PC-3 (cell line): ENCODE results near the gene GPR37L1. TPM values are rescaled to one million over a fixed set of nuclear protein-coding genes. Genes with fewer than 3 reads are reported as not detected.
A peak's percentile ranks its signal among the peaks of the same experiment; 100 is the strongest.

Experiments used
- ATAC-seq: fragments of 200-7000 bp; cut with Tn5 transposase; 2 replicates; pipeline ENCODE4 v1.9.1; 2020; ENCODE audit warnings: mild to moderate bottlenecking, moderate library complexity
- BruUV-seq: library from RNA; stranded (reverse); fragments of 400-500 nt; replicated peaks from 2 replicates; lab custom pipeline; 2021; lab: Mats Ljungman, UMichigan
- CTCF ChIA-PET: fragments of 300-600 bp; sonication (Branson Sonifier 250); formaldehyde crosslinking; loops from one replicate; lab custom pipeline; 2022; ENCODE audit warnings: antibody characterized with exemption; lab: Charles Lee
- POLR2A ChIA-PET: fragments of 300-600 bp; sonication (Branson Sonifier 250); formaldehyde crosslinking; loops from one replicate; lab custom pipeline; 2022; ENCODE audit warnings: antibody characterized with exemption; ENCODE audit not compliant: unreplicated experiment; lab: Charles Lee
- DNase-seq: peaks from one replicate; pipeline ENCODE4 v3.0.0-alpha.2; 2015
- H2AFZ ChIP-seq: fragments of 300-600 bp; sonication (generic); 2 replicates; pipeline ENCODE4 v1.6.0; 2016; ENCODE audit warnings: antibody characterized with exemption, low read length
- H3F3A ChIP-seq: fragments of 300-600 bp; sonication (generic); one replicate; pipeline ENCODE4 v1.6.0; 2017; ENCODE audit warnings: antibody characterized with exemption, low read length, control low read depth, mild to moderate bottlenecking; ENCODE audit not compliant: unreplicated experiment
- H3K27ac ChIP-seq: fragments of 300-600 bp; sonication (generic); 2 replicates; pipeline ENCODE4 v1.5.1; 2016; ENCODE audit warnings: mild to moderate bottlenecking, low read length
- H3K27me3 ChIP-seq: fragments of 300-600 bp; sonication (generic); 2 replicates; pipeline ENCODE4 v1.6.1; 2016; ENCODE audit warnings: low read length, mixed read lengths
- H3K36me3 ChIP-seq: fragments of 300-600 bp; sonication (generic); 2 replicates; pipeline ENCODE4 v1.6.1; 2016; ENCODE audit warnings: low read depth, mixed run types, low read length, mixed read lengths
- H3K4me1 ChIP-seq: fragments of 300-600 bp; sonication (generic); 2 replicates; pipeline ENCODE4 v1.5.1; 2016; ENCODE audit warnings: low read length; ENCODE audit not compliant: insufficient read depth
- H3K4me2 ChIP-seq: fragments of 300-600 bp; sonication (generic); 2 replicates; pipeline ENCODE4 v1.6.0; 2016; ENCODE audit warnings: low read length
- H3K4me3 ChIP-seq: fragments of 300-600 bp; sonication (generic); 2 replicates; pipeline ENCODE4 v1.5.1; 2016; ENCODE audit warnings: mild to moderate bottlenecking, low read length, mixed read lengths
- H3K79me2 ChIP-seq: fragments of 300-600 bp; sonication (generic); 2 replicates; pipeline ENCODE4 v1.6.1; 2017; ENCODE audit warnings: low read length, mixed read lengths
- H3K9ac ChIP-seq: fragments of 300-600 bp; sonication (generic); 2 replicates; pipeline ENCODE4 v1.6.0; 2016; ENCODE audit warnings: mild to moderate bottlenecking, low read length
- H3K9me2 ChIP-seq: fragments of 300-600 bp; sonication (generic); replicated peaks from 2 replicates; pipeline ENCODE4 v1.6.1; 2016; ENCODE audit warnings: mixed run types, low read length, mixed read lengths
- H3K9me3 ChIP-seq: fragments of 300-600 bp; sonication (generic); 2 replicates; pipeline ENCODE4 v1.6.1; 2016; ENCODE audit warnings: low read length, mixed read lengths
- H4K20me1 ChIP-seq: fragments of 300-600 bp; sonication (generic); 2 replicates; pipeline ENCODE4 v1.6.1; 2016; ENCODE audit warnings: low read length, mixed read lengths
- CTCF ChIP-seq: fragments of 300-600 bp; sonication (generic); conservative IDR thresholded peaks from 2 replicates; pipeline ENCODE4 v1.5.1; 2017; ENCODE audit warnings: antibody characterized with exemption, low read depth, mild to moderate bottlenecking, low read length
- EZH2 ChIP-seq: fragments of 300-600 bp; sonication (generic); IDR thresholded peaks from one replicate; pipeline ENCODE4 v1.6.1; 2017; ENCODE audit warnings: antibody characterized with exemption, mild to moderate bottlenecking, low read length; ENCODE audit not compliant: unreplicated experiment
- EZH2phosphoT487 ChIP-seq: fragments of 300-600 bp; sonication (generic); IDR thresholded peaks from 2 replicates; pipeline ENCODE4 v1.6.1; 2018; ENCODE audit warnings: mild to moderate bottlenecking, antibody characterized with exemption, low read length, borderline replicate concordance
- intact Hi-C: fragments of 100-400 bp; cut with micrococcal nuclease; formaldehyde crosslinking; loops from 2 replicates; pipeline ENCODE4 v1.9.0; 2023
- total RNA-seq: library from RNA; depleted of rRNA; stranded (reverse); fragments of >200 nt; gene quantifications from 2 replicates; pipeline ENCODE4 v1.2.3, GENCODE V29; 2014

The GPR37L1 gene
- total RNA-seq, 1 experiment from 2014 or later, result 0.04 TPM

- intact Hi-C loops, result no loop called here
- H3K4me1 ChIP-seq, result no peaks in the 10 kb centered on the region
- BruUV-seq, result no TSS peak
- H3K4me2 ChIP-seq, result no peak overlapping the region
- H3K79me2 ChIP-seq, result no peaks in the 10 kb centered on the region
- no peak overlapping the region for H3K9ac ChIP-seq
- H4K20me1 ChIP-seq, result no peaks in the 10 kb centered on the region
- no peak overlapping the region for H3K4me3 ChIP-seq
- no peaks in the 10 kb centered on the region for H3K36me3 ChIP-seq
- CTCF ChIA-PET, result interaction anchor here (0.5 kb wide), 1 partner anchor 568 kb away, joined by 4 read pairs; no protein-coding TSS in a partner anchor
- POLR2A ChIA-PET, result no interaction called here
- H3K9me3 ChIP-seq, result no peaks in the 10 kb centered on the region
- no peak overlapping the region for H2AFZ ChIP-seq
- ATAC-seq, result no peak
- peak; percentile 28 for DNase-seq
- H3K27ac ChIP-seq, result no peak overlapping the region
- no peaks in the 10 kb centered on the region for H3F3A ChIP-seq
- H3K9me2 ChIP-seq, result no peaks in the 10 kb centered on the region
- H3K27me3 ChIP-seq, result no peaks in the 10 kb centered on the region
- no peak for TF ChIP-seq EZH2phosphoT487
- TF ChIP-seq EZH2, result no peak
- no peak for TF ChIP-seq CTCF
Observed at GRCh38 chr1:202155478-202156021, 32.8 kb downstream of the GPR37L1 start.

- no TSS peak for BruUV-seq
- ATAC-seq (no peak), DNase-seq (no peak)
- ChIA-PET CTCF (no interaction called here), POLR2A (no interaction called here)
- no peaks in the 10 kb centered on the region for H3K36me3 ChIP-seq
- H3K4me1 ChIP-seq, result no peaks in the 10 kb centered on the region
- no peak overlapping the region for H3K27ac ChIP-seq
- no peaks in the 10 kb centered on the region for H3K9me2 ChIP-seq
- no peak for TF ChIP-seq EZH2
- no peak for TF ChIP-seq CTCF
- no peak for TF ChIP-seq EZH2phosphoT487
- H3K79me2 ChIP-seq, result no peaks in the 10 kb centered on the region
- H3F3A ChIP-seq, result no peaks in the 10 kb centered on the region
- intact Hi-C loops, result no loop called here
- H3K27me3 ChIP-seq, result no peaks in the 10 kb centered on the region
- H4K20me1 ChIP-seq, result no peaks in the 10 kb centered on the region
- no peak overlapping the region for H3K9ac ChIP-seq
- H3K4me3 ChIP-seq, result no peak overlapping the region
- H3K4me2 ChIP-seq, result no peak overlapping the region
- no peaks in the 10 kb centered on the region for H3K9me3 ChIP-seq
- H2AFZ ChIP-seq, result no peak overlapping the region
Observed at GRCh38 chr1:202156590-202156989, 33.9 kb downstream of the GPR37L1 start.

- Histone ChIP-seq H3K27me3 (no peaks in the 10 kb centered on the region), H3K36me3 (no peaks in the 10 kb centered on the region), H3K9me2 (no peaks in the 10 kb centered on the region), H3K4me1 (no peaks in the 10 kb centered on the region), H3K27ac (no peak overlapping the region), H3F3A (no peaks in the 10 kb centered on the region), H3K9ac (no peak overlapping the region), H2AFZ (no peak overlapping the region), H3K4me2 (no peak overlapping the region), H3K9me3 (no peaks in the 10 kb centered on the region), H4K20me1 (no peaks in the 10 kb centered on the region), H3K4me3 (no peak overlapping the region), H3K79me2 (no peaks in the 10 kb centered on the region)
- no peak for TF ChIP-seq EZH2
- TF ChIP-seq EZH2phosphoT487, result no peak
- TF ChIP-seq CTCF, result no peak
- POLR2A ChIA-PET, result no interaction called here
- no peak for DNase-seq
- no peak for ATAC-seq
- BruUV-seq, result no TSS peak
- intact Hi-C loops, result no loop called here
- CTCF ChIA-PET, result interaction anchor here (0.8 kb wide), 1 partner anchor 28 kb away, joined by 3 read pairs; no protein-coding TSS in a partner anchor
Observed at GRCh38 chr1:202157945-202158344, 35.2 kb downstream of the GPR37L1 start.
